Osteoblast (primary cell): ENCODE data around the gene KRTAP12-3. TPM values are rescaled to one million over a fixed set of nuclear protein-coding genes. Genes with fewer than 3 reads are reported as not detected.

Experiments
- DNase-seq: peaks from one replicate; pipeline ENCODE4 v3.0.0; 2011; ENCODE audit warnings: low spot score, mixed read lengths; ENCODE audit not compliant: insufficient read length; ENCODE audit errors: missing footprints
- H2AFZ ChIP-seq: 2 replicates; pipeline ENCODE4 v1.6.0; 2011; ENCODE audit warnings: mild to moderate bottlenecking, low read length
- H3K27ac ChIP-seq: 2 replicates; pipeline ENCODE4 v1.5.1; 2011; ENCODE audit warnings: mild to moderate bottlenecking, low read depth, low read length, moderate library complexity
- H3K27me3 ChIP-seq: 2 replicates; pipeline ENCODE4 v1.6.0; 2012; ENCODE audit warnings: mild to moderate bottlenecking, control low read depth, inconsistent platforms, low read length, moderate library complexity; ENCODE audit not compliant: insufficient read depth
- H3K36me3 ChIP-seq: 2 replicates; pipeline ENCODE4 v1.5.1; 2011; ENCODE audit warnings: mild to moderate bottlenecking, low read length, control low read depth, moderate library complexity; ENCODE audit not compliant: insufficient read depth
- H3K4me1 ChIP-seq: 2 replicates; pipeline ENCODE4 v1.5.1; 2011; ENCODE audit warnings: mild to moderate bottlenecking, low read length, control low read depth, moderate library complexity; ENCODE audit not compliant: insufficient read depth
- H3K4me2 ChIP-seq: 2 replicates; pipeline ENCODE4 v1.6.0; 2011; ENCODE audit warnings: mild to moderate bottlenecking, low read length; ENCODE audit not compliant: insufficient read depth
- H3K4me3 ChIP-seq: fragments of 200-600 bp; sonication (generic); 3 replicates; pipeline ENCODE4 v1.5.1; 2012; ENCODE audit warnings: mild to moderate bottlenecking, low read length, inconsistent platforms; ENCODE audit not compliant: insufficient read depth
- H3K79me2 ChIP-seq: 2 replicates; pipeline ENCODE4 v1.6.0; 2012; ENCODE audit warnings: mild to moderate bottlenecking, low read length, control low read depth, inconsistent platforms; ENCODE audit not compliant: insufficient read depth
- H3K9me3 ChIP-seq: 2 replicates; pipeline ENCODE4 v1.5.1; 2011; ENCODE audit warnings: low read depth, low read length, control low read depth
- H4K20me1 ChIP-seq: 2 replicates; pipeline ENCODE4 v1.6.0; 2012; ENCODE audit warnings: mild to moderate bottlenecking, low read length, control low read depth; ENCODE audit not compliant: insufficient read depth
- CTCF ChIP-seq: IDR thresholded peaks from 2 replicates; pipeline ENCODE4 v1.5.1; 2011; ENCODE audit warnings: mild to moderate bottlenecking, low read depth, low read length, moderate library complexity; ENCODE audit errors: extremely low read depth
- total RNA-seq: library from RNA; depleted of rRNA; stranded (reverse); fragments of >200 nt; gene quantifications from 2 replicates; pipeline ENCODE4 v1.2.3, GENCODE V29; 2012

The KRTAP12-3 gene
- total RNA-seq, 1 donor: not detected

- TF ChIP-seq CTCF: no peak
- H3K4me3 ChIP-seq: no peak overlapping the region
- H4K20me1 ChIP-seq: no peaks in the 10 kb centered on the region
- no peak overlapping the region for H2AFZ ChIP-seq
- H3K36me3 ChIP-seq: no peaks in the 10 kb centered on the region
- DNase-seq: no peak
- H3K4me2 ChIP-seq: no peak overlapping the region
- H3K27ac ChIP-seq: no peak overlapping the region
- H3K4me1 ChIP-seq: no peaks in the 10 kb centered on the region
- no peaks in the 10 kb centered on the region for H3K27me3 ChIP-seq
- H3K9me3 ChIP-seq: no peaks in the 10 kb centered on the region
- no peaks in the 10 kb centered on the region for H3K79me2 ChIP-seq
These were observed 7.0 kb downstream of the KRTAP12-3 start for GRCh38 chr21:44664691-44665090.

- Histone ChIP-seq H3K27me3 (no peaks in the 10 kb centered on the region), H3K36me3 (no peaks in the 10 kb centered on the region), H3K27ac (no peak within 1 kb of the TSS), H3K4me1 (no peaks in the 10 kb centered on the region), H3K4me3 (no peak within 1 kb of the TSS), H4K20me1 (no peaks in the 10 kb centered on the region), H3K4me2 (no peak within 1 kb of the TSS), H3K9me3 (no peaks in the 10 kb centered on the region), H3K79me2 (no peaks in the 10 kb centered on the region), H2AFZ (no peak within 1 kb of the TSS)
- no peak for TF ChIP-seq CTCF
- no peak for DNase-seq
These were observed 8.9 kb downstream of the KRTAP12-3 start, which contains the start of gene KRTAP12-2 for GRCh38 chr21:44666401-44667320. Gene KRTAP12-2 (minus strand): TSS chr21:44666927. CDS start chr21:44666886, 41 bp downstream.

GRCh38 chr21:44667612-44668011 is 9.9 kb downstream of the KRTAP12-3 start:
- no peak for TF ChIP-seq CTCF
- Histone ChIP-seq H3K4me3 (no peak overlapping the region), H2AFZ (no peak overlapping the region), H3K79me2 (no peaks in the 10 kb centered on the region), H3K4me1 (no peaks in the 10 kb centered on the region), H3K9me3 (no peaks in the 10 kb centered on the region), H3K27me3 (no peaks in the 10 kb centered on the region), H3K36me3 (no peaks in the 10 kb centered on the region), H3K27ac (no peak overlapping the region), H4K20me1 (no peaks in the 10 kb centered on the region), H3K4me2 (no peak overlapping the region)
- no peak for DNase-seq

GRCh38 chr21:44670642-44671432 is 13.1 kb downstream of the KRTAP12-3 start:
- Histone ChIP-seq H3K9me3 (no peaks in the 10 kb centered on the region), H3K4me1 (no peaks in the 10 kb centered on the region), H3K27ac (no peak overlapping the region), H3K4me3 (no peak overlapping the region), H3K79me2 (no peaks in the 10 kb centered on the region), H2AFZ (no peak overlapping the region), H3K36me3 (no peaks in the 10 kb centered on the region), H4K20me1 (no peaks in the 10 kb centered on the region), H3K4me2 (no peak overlapping the region), H3K27me3 (peaks cover 5% of the 10 kb centered on the region)
- no peak for DNase-seq
- no peak for TF ChIP-seq CTCF
